BLaER1 (cell line): ENCODE data around the gene ALDH3B1.

Source experiments
- H3K27ac ChIP-seq: shearing (Covaris generic); formaldehyde crosslinking; 2 replicates; pipeline ENCODE4 v1.8.1; 2022
- H3K27me3 ChIP-seq: shearing (Covaris generic); formaldehyde crosslinking; 2 replicates; pipeline ENCODE4 v1.8.1; 2022
- H3K36me3 ChIP-seq: shearing (Covaris generic); formaldehyde crosslinking; 2 replicates; pipeline ENCODE4 v1.8.1; 2022
- H3K4me1 ChIP-seq: shearing (Covaris generic); formaldehyde crosslinking; 2 replicates; pipeline ENCODE4 v1.8.1; 2022
- H3K4me2 ChIP-seq: shearing (Covaris generic); formaldehyde crosslinking; 2 replicates; pipeline ENCODE4 v1.8.1; 2022
- H3K4me3 ChIP-seq: shearing (Covaris generic); formaldehyde crosslinking; 2 replicates; pipeline ENCODE4 v1.8.1; 2022
- H3K9ac ChIP-seq: shearing (Covaris generic); formaldehyde crosslinking; 2 replicates; pipeline ENCODE4 v1.8.1; 2022
- H3K9me3 ChIP-seq: shearing (Covaris generic); formaldehyde crosslinking; 2 replicates; pipeline ENCODE4 v1.8.1; 2022
- H4K20me1 ChIP-seq: shearing (Covaris generic); formaldehyde crosslinking; 2 replicates; pipeline ENCODE4 v1.8.1; 2022
- Cebpa-rat ChIP-seq: shearing (Covaris generic); IDR thresholded peaks from 2 replicates; pipeline ENCODE4 v1.8.1; 2022

Gene ALDH3B1

DNA sequence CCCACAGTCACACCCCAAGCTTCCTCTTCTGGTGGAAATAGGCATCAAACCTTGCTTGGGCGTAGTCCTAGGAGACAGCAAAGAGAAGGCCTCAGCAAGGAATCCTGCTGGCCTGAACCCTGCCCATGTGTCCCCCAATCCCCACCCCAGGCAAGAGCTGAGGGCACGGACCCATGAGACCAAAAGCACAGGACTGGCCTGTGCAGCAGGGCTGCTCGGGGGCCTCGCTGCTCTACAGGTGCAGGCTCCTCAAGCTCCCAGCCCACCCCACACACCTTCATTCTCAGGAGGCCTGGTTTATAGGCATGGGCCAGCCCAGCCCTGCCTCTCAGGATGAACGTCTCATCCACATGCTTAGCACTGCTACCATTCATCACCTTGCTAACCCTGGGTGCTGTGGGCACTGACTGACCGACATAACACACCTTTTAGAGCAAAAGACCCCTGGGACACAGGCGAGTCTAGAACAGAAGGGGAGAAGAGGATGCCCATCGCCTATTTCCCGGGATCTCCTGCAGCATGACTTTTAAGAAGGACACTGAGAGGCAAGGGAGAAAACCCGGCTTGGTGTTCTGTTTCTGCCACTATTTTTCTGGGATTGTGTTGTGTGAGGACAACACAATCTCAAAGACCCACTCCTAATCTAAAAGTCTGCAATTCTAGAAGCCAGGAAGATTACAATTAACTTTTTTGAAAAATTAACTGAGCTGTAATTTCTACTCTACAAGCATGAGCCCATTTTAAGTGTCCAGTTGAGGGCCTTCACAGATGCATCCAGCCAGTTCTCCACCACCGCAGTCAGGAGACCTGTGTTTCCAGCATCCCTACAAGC, 44.1 kb downstream of the ALDH3B1 start:
- no peak overlapping the region for H3K27ac ChIP-seq
- no peak overlapping the region for H3K9ac ChIP-seq
- H3K4me1 ChIP-seq = peaks cover 23% of the 10 kb centered on the region
- H3K27me3 ChIP-seq = no peaks in the 10 kb centered on the region
- no peak overlapping the region for H3K4me3 ChIP-seq
- peaks cover 28% of the 10 kb centered on the region for H4K20me1 ChIP-seq
- H3K9me3 ChIP-seq = no peaks in the 10 kb centered on the region
- TF ChIP-seq Cebpa-rat = no peak
- H3K4me2 ChIP-seq = no peak overlapping the region
- peaks cover 84% of the 10 kb centered on the region for H3K36me3 ChIP-seq

DNA sequence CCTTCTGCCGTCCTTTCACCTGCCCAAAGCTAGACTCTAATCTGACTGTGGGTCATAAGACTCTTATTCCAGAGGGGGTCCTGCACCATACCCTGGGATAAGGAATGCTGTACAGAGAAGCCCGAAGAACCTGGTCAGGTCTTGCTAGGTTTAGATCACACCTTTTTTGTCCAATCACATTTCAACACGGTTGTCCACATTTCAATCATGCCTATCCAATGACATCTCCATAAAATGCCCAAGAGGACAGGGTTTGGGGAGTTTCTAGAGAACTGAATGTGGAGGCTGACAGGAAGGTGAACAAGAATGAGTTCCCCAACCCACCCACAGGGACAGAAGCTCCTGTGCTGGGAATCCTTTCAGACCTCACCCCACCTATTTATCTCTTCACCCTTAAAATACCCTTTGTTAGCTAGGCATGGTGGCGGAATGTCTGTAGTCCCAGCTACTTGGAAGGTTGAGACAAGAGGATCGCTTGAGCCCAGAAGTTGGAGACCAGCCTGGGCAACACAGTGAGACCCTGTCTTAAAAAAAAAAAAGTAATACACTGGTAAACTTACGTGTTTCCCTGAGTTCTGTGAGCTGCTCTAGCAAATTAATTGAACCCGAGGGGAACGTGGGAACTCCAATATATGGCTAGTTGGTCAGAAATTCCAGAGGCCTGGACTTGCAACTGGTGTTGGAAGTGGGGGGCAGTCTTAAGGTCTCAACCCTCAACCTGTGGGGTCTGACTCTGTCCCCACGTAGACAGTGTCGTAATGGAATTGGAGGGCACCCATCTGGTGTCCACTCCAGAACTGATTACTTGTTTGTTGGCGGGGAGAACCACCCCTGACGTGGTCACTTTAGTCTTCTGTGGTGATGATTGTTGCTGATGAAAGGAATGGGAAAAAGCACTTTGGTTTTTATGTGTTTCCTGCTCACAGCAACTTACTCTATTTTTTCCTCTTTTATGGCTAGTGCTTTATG, 46.5 kb downstream of the ALDH3B1 start:
- H3K27ac ChIP-seq = no peak overlapping the region
- peaks cover 33% of the 10 kb centered on the region for H3K4me1 ChIP-seq
- no peak for TF ChIP-seq Cebpa-rat
- H3K4me2 ChIP-seq = no peak overlapping the region
- H4K20me1 ChIP-seq = peaks cover 21% of the 10 kb centered on the region
- no peak overlapping the region for H3K4me3 ChIP-seq
- H3K9me3 ChIP-seq = no peaks in the 10 kb centered on the region
- H3K36me3 ChIP-seq = peaks cover 77% of the 10 kb centered on the region
- no peak overlapping the region for H3K9ac ChIP-seq
- no peaks in the 10 kb centered on the region for H3K27me3 ChIP-seq

DNA sequence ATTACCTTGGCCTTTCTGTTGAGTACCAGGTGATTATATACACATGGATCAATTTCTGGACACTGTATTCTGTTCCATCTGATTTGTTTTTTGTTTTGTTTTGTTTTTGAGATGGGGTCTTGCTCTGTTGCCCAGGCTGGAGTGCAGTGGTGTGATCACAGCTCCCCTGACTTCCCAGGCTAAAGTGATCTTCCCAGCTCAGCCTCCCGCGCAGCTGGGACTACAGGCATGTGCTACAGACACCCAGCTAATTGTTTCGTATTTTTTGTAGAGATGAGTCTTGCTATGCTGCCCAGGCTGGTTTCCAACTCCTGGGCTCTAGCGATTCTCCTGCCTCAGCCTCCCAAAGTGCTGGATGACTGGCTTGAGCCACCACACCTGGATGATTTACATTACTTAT, 47.7 kb downstream of the ALDH3B1 start:
- Histone ChIP-seq H3K27ac (no peak overlapping the region), H3K36me3 (peaks cover 77% of the 10 kb centered on the region), H3K4me2 (no peak overlapping the region), H4K20me1 (peaks cover 9% of the 10 kb centered on the region), H3K27me3 (no peaks in the 10 kb centered on the region), H3K4me1 (peaks cover 26% of the 10 kb centered on the region), H3K9me3 (no peaks in the 10 kb centered on the region), H3K9ac (no peak overlapping the region), H3K4me3 (no peak overlapping the region)
- no peak for TF ChIP-seq Cebpa-rat

DNA sequence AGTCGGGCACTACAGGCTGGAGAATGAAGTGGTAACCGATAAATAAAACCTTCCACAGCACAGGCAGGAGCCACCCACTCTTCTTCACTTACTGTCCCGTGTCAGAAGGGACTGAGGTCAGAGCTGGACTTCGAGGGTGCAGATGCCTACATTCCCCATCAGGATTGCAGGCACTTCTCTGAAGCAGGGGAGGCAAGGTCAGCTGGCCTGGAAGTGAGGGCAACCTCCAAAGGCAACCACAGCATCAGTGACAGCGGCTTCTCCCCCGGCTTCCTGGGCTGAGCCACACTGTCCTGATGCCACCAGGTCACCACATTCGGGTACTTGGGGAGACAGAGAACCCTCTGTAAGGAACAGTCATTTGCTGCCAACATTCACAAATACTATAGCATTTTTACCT, 51.4 kb downstream of the ALDH3B1 start:
- Histone ChIP-seq H3K4me3 (no peak overlapping the region), H3K4me2 (no peak overlapping the region), H3K9ac (no peak overlapping the region), H3K4me1 (peaks cover 20% of the 10 kb centered on the region), H3K36me3 (peaks cover 90% of the 10 kb centered on the region), H3K27me3 (no peaks in the 10 kb centered on the region), H4K20me1 (no peaks in the 10 kb centered on the region), H3K27ac (no peak overlapping the region), H3K9me3 (no peaks in the 10 kb centered on the region)
- no peak for TF ChIP-seq Cebpa-rat

DNA sequence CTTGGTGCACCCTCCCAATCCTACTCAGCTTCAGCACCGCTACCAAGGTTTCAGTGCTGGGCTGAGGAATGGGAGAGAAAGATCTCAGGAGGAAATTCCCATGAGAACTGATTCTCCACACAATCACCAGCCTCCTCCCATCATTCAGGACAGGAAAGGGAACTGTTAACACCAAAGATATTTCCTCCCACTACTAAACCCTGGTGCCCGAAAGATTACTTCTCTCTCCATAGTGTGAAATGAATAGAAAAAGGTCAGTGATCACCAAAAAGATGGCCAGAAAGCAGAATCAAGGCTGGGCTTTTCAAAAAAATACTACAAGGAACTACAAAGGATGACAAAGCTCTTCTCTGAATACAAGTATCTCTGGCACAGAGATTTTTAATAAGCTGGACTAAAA, 54.8 kb downstream of the ALDH3B1 start:
- Histone ChIP-seq H3K27ac (no peak overlapping the region), H3K36me3 (peaks cover 98% of the 10 kb centered on the region), H3K4me3 (no peak overlapping the region), H3K4me1 (peaks cover 16% of the 10 kb centered on the region), H4K20me1 (no peaks in the 10 kb centered on the region), H3K27me3 (no peaks in the 10 kb centered on the region), H3K4me2 (no peak overlapping the region; the same call in 1 of the 2 replicates), H3K9me3 (no peaks in the 10 kb centered on the region), H3K9ac (no peak overlapping the region)
- TF ChIP-seq Cebpa-rat = no peak

DNA sequence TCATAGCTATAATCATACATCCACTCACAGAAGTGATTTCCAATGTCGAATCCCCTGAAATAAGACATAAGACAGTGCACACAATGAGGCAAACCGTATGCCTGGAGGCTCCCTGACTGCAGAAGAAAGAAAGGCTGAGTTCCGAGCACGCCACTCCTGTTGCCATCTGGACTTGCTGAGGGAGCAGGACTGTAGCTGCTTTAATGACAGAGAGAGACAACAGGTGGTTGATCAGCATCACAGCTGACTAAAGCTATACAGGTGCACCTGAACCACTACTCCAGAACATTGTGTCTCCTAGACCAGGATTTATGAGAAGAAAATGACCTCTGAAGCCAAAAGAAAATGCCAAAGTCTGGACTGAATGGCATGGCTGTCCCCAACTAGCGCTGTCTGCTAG, 55.7 kb downstream of the ALDH3B1 start:
- H3K36me3 ChIP-seq = peaks cover 100% of the 10 kb centered on the region
- 0 out of 2 replicates have a peak, but pooled peaks cover under 1% of the 10 kb centered on the region for H4K20me1 ChIP-seq
- H3K9me3 ChIP-seq = no peaks in the 10 kb centered on the region

DNA sequence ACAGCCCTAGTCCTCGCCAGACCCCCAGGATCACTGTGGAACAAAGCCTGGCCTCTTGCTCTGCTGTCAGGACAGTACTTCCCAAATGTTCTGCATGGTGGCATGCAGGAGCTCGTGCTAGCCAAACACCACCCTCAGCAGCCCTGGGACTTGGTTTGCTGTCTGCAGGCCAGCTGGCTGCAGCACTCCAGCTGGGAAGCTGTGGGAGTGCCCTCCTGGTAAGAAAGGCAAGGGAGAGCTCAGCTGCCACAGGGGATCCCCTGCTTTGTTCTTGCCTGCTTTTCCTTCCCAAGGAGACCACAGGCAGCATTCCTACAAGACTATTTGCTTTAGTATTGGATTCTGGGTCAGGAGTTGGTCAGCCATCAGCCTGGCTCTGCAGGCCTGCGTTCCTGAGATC, 56.6 kb downstream of the ALDH3B1 start:
- H3K27ac ChIP-seq = no peak overlapping the region
- no peak overlapping the region for H3K4me3 ChIP-seq
- H3K4me1 ChIP-seq = peaks cover 18% of the 10 kb centered on the region
- no peak for TF ChIP-seq Cebpa-rat
- H3K9me3 ChIP-seq = no peaks in the 10 kb centered on the region
- H3K4me2 ChIP-seq = no peak overlapping the region
- peaks cover 100% of the 10 kb centered on the region for H3K36me3 ChIP-seq
- H3K9ac ChIP-seq = no peak overlapping the region
- H3K27me3 ChIP-seq = no peaks in the 10 kb centered on the region
- peaks cover 9% of the 10 kb centered on the region; the same call in 1 of the 2 replicates for H4K20me1 ChIP-seq

More for the DNA sequence above, 55.7 kb downstream of the ALDH3B1 start:
- H3K4me1 ChIP-seq = peaks cover 10% of the 10 kb centered on the region; the same call in 1 of the 2 replicates
- H3K4me3 ChIP-seq = no peak overlapping the region
- H3K27ac ChIP-seq = no peak overlapping the region
- H3K9ac ChIP-seq = no peak overlapping the region
- no peaks in the 10 kb centered on the region for H3K27me3 ChIP-seq
- no peak for TF ChIP-seq Cebpa-rat
- H3K4me2 ChIP-seq = no peak overlapping the region

DNA sequence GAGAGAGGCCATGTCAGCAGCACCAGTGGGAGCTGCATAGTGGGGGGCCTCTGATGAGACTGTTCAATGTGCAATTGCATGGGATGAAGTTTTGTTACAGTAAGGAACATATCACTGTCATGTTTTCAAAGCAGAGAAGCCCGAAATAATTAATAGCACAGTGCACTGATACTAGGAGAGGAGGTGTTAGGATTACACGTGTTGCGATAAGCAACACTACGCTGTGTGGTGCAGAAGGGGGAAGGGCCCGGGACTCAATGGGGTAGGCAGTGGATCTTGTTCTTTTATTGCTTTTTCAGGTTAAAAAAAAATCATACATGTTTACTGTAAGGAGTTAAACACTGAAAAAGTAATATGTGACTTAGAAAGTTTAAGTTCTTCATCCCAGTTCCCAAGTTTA, 57.9 kb downstream of the ALDH3B1 start:
- H3K4me3 ChIP-seq = no peak overlapping the region
- peaks cover 21% of the 10 kb centered on the region for H3K4me1 ChIP-seq
- no peak for TF ChIP-seq Cebpa-rat
- H3K27me3 ChIP-seq = no peaks in the 10 kb centered on the region
- H3K9me3 ChIP-seq = no peaks in the 10 kb centered on the region
- H3K27ac ChIP-seq = no peak overlapping the region
- H3K4me2 ChIP-seq = no peak overlapping the region
- H3K9ac ChIP-seq = no peak overlapping the region
- peaks cover 10% of the 10 kb centered on the region; the same call in 1 of the 2 replicates for H4K20me1 ChIP-seq
- H3K36me3 ChIP-seq = peaks cover 99% of the 10 kb centered on the region

DNA sequence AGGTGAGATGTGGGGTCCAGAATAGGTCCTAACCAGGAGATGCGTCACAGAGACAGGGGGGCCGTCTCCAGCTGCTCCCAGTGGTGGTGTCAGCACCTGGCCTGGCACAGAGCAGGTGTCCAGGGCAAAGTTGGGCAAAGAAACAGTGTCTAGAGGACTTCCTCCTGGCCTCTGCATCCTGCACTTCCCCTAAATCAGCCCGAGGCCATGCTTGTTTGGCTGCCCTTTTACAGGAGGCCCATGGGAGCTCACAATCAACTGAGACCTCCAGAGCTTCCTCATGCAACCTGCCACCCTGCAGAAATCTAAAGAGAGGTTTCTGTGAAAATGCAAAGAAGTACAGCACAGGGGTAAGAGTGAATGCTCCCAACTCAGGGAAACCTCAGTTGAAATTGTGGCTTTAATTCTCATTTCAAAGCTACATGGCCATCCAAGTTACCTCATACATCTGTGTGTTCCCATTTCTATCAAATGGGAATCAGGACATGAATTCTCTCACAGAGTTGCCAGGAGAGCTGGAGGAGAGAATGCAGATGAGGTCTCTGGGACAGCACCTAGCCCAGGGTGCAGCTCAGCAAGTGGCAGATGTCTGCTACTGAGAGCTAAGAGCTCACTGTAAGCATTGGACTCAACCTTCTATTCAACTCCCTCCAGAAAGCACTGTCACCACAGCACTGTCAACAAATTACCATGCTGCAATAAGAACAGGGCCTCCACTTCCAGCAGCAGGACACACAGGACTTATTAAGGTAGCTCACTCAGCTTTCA, 61.3 kb downstream of the ALDH3B1 start:
- H3K9me3 ChIP-seq = no peaks in the 10 kb centered on the region
- no peak overlapping the region; the same call in 1 of the 2 replicates for H3K9ac ChIP-seq
- H3K27me3 ChIP-seq = no peaks in the 10 kb centered on the region
- H3K4me1 ChIP-seq = peaks cover 11% of the 10 kb centered on the region
- no peak overlapping the region for H3K4me3 ChIP-seq
- H3K4me2 ChIP-seq = no peak overlapping the region
- H3K36me3 ChIP-seq = peaks cover 90% of the 10 kb centered on the region
- no peak for TF ChIP-seq Cebpa-rat
- H4K20me1 ChIP-seq = peaks cover 25% of the 10 kb centered on the region; the same call in 1 of the 2 replicates
- H3K27ac ChIP-seq = no peak overlapping the region
